ENCODE results near the gene TPST1.

DNA sequence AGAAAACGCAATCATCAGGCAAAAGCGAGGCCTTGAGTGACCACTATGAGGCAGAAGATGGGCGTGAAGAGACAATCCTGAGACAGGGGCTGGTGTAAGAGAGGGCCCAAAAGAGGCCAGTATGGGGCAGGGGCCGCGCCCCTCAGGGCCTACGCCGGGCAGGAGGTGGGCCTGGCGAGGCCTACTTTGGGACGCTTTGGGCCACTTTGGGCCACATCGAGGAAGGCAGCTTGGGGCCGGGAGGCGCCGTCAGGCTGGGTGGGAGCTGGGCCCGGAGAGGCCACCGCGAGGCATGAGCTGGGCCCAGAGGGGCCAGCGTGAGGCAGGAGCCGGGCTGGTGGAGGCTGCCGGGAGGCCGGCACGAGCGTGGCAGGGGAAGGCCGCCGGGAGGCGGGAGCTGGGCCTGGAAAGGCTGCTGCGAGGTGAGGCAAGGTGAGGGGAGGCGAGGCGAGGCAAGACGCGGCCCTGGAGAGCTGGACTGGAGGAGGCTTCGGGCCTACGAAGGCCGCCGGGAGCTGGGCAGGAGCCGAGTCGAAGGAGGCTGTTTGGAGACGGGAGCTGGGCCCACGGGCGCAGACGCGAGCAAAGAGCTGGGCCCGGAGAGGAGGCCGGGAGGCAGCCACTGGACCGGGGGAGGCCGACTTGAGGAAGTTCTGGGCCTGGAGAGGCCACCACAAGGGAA is 171.3 kb downstream of the TPST1 start:
- TF ChIP-seq CREB1 (IDR thresholded peaks at IDR 0.05; ENCODE audit: low read depth) (no peak), RAD21 (IDR thresholded peaks at IDR 0.05; ENCODE audit: low read depth) (no peak), CEBPB (IDR thresholded peaks at IDR 0.05) (no peak), EP300 (IDR thresholded peaks at IDR 0.05; ENCODE audit: borderline replicate concordance) (no peak), TAF1 (IDR thresholded peaks at IDR 0.05; ENCODE audit: low read depth) (no peak), TEAD4 (IDR thresholded peaks at IDR 0.05) (no peak), FOXM1 (IDR thresholded peaks at IDR 0.05; ENCODE audit: borderline replicate concordance, low read depth) (no peak), YY1 (IDR thresholded peaks at IDR 0.05; ENCODE audit: low read depth) (no peak), EGR1 (IDR thresholded peaks at IDR 0.05) (no peak), NFIC (IDR thresholded peaks at IDR 0.05) (no peak), TCF12 (IDR thresholded peaks at IDR 0.05; ENCODE audit: low read depth) (no peak)
- TF ChIP-seq, protein P1, sequence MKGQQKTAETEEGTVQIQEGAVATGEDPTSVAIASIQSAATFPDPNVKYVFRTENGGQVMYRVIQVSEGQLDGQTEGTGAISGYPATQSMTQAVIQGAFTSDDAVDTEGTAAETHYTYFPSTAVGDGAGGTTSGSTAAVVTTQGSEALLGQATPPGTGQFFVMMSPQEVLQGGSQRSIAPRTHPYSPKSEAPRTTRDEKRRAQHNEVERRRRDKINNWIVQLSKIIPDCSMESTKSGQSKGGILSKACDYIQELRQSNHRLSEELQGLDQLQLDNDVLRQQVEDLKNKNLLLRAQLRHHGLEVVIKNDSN (IDR thresholded peaks at IDR 0.05) = no peak
- TF ChIP-seq, protein P2, sequence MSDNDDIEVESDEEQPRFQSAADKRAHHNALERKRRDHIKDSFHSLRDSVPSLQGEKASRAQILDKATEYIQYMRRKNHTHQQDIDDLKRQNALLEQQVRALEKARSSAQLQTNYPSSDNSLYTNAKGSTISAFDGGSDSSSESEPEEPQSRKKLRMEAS (IDR thresholded peaks at IDR 0.05) = no peak
- TF ChIP-seq, protein P3, sequence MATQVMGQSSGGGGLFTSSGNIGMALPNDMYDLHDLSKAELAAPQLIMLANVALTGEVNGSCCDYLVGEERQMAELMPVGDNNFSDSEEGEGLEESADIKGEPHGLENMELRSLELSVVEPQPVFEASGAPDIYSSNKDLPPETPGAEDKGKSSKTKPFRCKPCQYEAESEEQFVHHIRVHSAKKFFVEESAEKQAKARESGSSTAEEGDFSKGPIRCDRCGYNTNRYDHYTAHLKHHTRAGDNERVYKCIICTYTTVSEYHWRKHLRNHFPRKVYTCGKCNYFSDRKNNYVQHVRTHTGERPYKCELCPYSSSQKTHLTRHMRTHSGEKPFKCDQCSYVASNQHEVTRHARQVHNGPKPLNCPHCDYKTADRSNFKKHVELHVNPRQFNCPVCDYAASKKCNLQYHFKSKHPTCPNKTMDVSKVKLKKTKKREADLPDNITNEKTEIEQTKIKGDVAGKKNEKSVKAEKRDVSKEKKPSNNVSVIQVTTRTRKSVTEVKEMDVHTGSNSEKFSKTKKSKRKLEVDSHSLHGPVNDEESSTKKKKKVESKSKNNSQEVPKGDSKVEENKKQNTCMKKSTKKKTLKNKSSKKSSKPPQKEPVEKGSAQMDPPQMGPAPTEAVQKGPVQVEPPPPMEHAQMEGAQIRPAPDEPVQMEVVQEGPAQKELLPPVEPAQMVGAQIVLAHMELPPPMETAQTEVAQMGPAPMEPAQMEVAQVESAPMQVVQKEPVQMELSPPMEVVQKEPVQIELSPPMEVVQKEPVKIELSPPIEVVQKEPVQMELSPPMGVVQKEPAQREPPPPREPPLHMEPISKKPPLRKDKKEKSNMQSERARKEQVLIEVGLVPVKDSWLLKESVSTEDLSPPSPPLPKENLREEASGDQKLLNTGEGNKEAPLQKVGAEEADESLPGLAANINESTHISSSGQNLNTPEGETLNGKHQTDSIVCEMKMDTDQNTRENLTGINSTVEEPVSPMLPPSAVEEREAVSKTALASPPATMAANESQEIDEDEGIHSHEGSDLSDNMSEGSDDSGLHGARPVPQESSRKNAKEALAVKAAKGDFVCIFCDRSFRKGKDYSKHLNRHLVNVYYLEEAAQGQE (IDR thresholded peaks at IDR 0.05; ENCODE audit: low read depth) = no peak

Data from Ishikawa (cell line).